ENCODE results near the gene RNH1. TPM values are rescaled to one million over a fixed set of nuclear protein-coding genes. Genes with fewer than 3 reads are reported as not detected.

Gene RNH1
- total RNA-seq, 4 donors from 2014 or later, result 378 to 392 (median 383) TPM

GRCh38 chr11:502288-503178 lies 4.5 kb downstream of the RNH1 start:
- TF ChIP-seq POLR2AphosphoS5 (IDR thresholded peaks at IDR 0.05) (no peak), EP300 (IDR thresholded peaks at IDR 0.05) (no peak), POLR2A (IDR thresholded peaks at IDR 0.05) (no peak)
- TF ChIP-seq, protein P1, sequence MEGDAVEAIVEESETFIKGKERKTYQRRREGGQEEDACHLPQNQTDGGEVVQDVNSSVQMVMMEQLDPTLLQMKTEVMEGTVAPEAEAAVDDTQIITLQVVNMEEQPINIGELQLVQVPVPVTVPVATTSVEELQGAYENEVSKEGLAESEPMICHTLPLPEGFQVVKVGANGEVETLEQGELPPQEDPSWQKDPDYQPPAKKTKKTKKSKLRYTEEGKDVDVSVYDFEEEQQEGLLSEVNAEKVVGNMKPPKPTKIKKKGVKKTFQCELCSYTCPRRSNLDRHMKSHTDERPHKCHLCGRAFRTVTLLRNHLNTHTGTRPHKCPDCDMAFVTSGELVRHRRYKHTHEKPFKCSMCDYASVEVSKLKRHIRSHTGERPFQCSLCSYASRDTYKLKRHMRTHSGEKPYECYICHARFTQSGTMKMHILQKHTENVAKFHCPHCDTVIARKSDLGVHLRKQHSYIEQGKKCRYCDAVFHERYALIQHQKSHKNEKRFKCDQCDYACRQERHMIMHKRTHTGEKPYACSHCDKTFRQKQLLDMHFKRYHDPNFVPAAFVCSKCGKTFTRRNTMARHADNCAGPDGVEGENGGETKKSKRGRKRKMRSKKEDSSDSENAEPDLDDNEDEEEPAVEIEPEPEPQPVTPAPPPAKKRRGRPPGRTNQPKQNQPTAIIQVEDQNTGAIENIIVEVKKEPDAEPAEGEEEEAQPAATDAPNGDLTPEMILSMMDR (IDR thresholded peaks at IDR 0.05), result no peak
- Histone ChIP-seq H3K36me3 (peaks cover 45% of the 10 kb centered on the region), H3K9me3 (no peaks in the 10 kb centered on the region), H3K27ac (peak overlapping the region; percentile 100), H3K4me3 (peak overlapping the region; percentile 83), H3K27me3 (no peaks in the 10 kb centered on the region), H3K4me1 (peaks cover 39% of the 10 kb centered on the region)
- 68% methylated on average over 4 of the region's 10 CpGs for WGBS
- peak in 1 of 2 donors; percentile 67 for DNase-seq (ENCODE audit: low spot score in 2 of 2)

- Histone ChIP-seq H3K4me1 (peaks cover 37% of the 10 kb centered on the region), H3K4me3 (no peak overlapping the region), H3K27me3 (no peaks in the 10 kb centered on the region), H3K27ac (no peak overlapping the region), H3K9me3 (no peaks in the 10 kb centered on the region), H3K36me3 (peaks cover 52% of the 10 kb centered on the region)
- 84% methylated on average over 9 of the region's 19 CpGs for WGBS
- no peak for DNase-seq (ENCODE audit: low spot score in 2 of 2)
- TF ChIP-seq, protein P1 (IDR thresholded peaks at IDR 0.05), result no peak
- no peak for TF ChIP-seq POLR2A (IDR thresholded peaks at IDR 0.05)
- no peak for TF ChIP-seq EP300 (IDR thresholded peaks at IDR 0.05)
- TF ChIP-seq POLR2AphosphoS5 (IDR thresholded peaks at IDR 0.05), result no peak
These were observed 5.3 kb downstream of the RNH1 start for GRCh38 chr11:501683-502287.

DNA sequence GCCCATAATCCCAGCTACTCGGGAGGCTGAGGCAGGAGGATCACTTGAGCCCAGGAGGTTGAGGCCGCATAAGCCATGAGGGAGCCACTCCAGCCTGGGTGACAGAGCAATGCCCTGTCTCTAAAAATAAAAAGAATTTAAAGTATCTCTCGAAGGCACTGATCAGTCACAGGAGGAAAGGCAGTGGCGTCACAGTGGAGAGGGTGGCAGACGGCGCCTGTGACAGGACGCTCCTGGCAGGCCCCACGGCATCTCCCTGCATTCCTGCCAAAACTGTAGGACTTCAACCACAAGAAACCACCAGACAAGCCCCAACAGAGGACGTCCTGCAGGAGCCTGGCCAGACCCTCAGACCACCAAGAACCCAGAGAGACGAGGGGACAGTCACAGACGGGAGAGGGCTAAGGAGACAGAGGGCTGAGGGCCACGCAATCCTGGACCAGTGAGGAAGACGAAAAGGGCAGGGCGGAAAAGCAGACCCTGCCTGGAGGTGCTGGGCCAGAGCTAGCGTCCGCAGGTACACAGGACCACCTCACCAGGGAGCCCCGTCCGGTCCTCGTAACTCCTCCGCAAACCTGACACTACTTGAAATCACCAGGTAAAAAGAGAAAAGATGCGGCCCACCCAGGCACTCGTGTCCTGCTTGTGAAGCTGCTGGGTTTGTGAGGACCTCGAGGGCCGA lies 5.9 kb downstream of the RNH1 start:
- peaks cover 37% of the 10 kb centered on the region for H3K4me1 ChIP-seq
- DNase-seq (ENCODE audit: low spot score in 2 of 2), result no peak
- peaks cover 59% of the 10 kb centered on the region for H3K36me3 ChIP-seq
- H3K9me3 ChIP-seq, result no peaks in the 10 kb centered on the region
- H3K27ac ChIP-seq, result no peak overlapping the region
- WGBS, result 94% methylated on average over 20 of the region's 24 CpGs
- no peak for TF ChIP-seq POLR2A (IDR thresholded peaks at IDR 0.05)
- no peak overlapping the region for H3K4me3 ChIP-seq
- no peaks in the 10 kb centered on the region for H3K27me3 ChIP-seq

- WGBS, result 85% methylated on average over 13 of the region's 24 CpGs
- no peak overlapping the region for H3K4me3 ChIP-seq
- peaks cover 74% of the 10 kb centered on the region for H3K36me3 ChIP-seq
- TF ChIP-seq POLR2A (IDR thresholded peaks at IDR 0.05) (no peak), EP300 (IDR thresholded peaks at IDR 0.05) (no peak), POLR2AphosphoS5 (IDR thresholded peaks at IDR 0.05) (no peak)
- TF ChIP-seq, protein P1 (IDR thresholded peaks at IDR 0.05), result no peak
- H3K27ac ChIP-seq, result no peak overlapping the region
- no peaks in the 10 kb centered on the region for H3K27me3 ChIP-seq
- H3K4me1 ChIP-seq, result peaks cover 20% of the 10 kb centered on the region
- no peak for DNase-seq (ENCODE audit: low spot score in 2 of 2)
- H3K9me3 ChIP-seq, result no peaks in the 10 kb centered on the region
These were observed 7.6 kb downstream of the RNH1 start for GRCh38 chr11:499201-500076.
